NB4 (cell line): Measurements from ENCODE around the gene DHRS12.

Source experiments
- MYC ChIP-seq: IDR thresholded peaks from 2 replicates; pipeline ENCODE4 v1.6.1; 2011; ENCODE audit warnings: low read depth, low read length
- TF ChIP-seq, protein P1 (sequence below): IDR thresholded peaks from one replicate; pipeline ENCODE4 v1.5.1; 2012; ENCODE audit warnings: low read depth, low read length

DNA sequence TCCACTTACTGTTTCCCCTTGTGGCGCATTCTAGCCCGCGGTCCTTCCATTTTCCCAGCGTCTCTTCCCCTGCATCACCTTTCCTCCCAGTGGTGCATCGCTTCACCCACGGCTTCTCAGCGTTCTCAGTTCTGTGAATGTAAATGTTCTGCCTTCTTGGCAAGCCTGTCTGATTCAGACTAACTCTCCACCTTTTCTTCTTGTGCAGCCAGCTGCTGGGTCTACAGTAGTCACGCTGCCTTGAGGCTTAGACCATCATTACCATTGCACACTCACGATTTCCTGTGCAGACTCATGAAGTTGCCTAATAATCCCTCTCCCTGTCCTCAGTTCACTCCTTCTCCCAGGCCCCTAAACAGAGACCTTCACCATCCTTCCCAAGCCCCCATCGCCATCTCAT is 75.0 kb downstream of the DHRS12 start:
- TF ChIP-seq MYC = peak; percentile 91
- TF ChIP-seq, protein P1, sequence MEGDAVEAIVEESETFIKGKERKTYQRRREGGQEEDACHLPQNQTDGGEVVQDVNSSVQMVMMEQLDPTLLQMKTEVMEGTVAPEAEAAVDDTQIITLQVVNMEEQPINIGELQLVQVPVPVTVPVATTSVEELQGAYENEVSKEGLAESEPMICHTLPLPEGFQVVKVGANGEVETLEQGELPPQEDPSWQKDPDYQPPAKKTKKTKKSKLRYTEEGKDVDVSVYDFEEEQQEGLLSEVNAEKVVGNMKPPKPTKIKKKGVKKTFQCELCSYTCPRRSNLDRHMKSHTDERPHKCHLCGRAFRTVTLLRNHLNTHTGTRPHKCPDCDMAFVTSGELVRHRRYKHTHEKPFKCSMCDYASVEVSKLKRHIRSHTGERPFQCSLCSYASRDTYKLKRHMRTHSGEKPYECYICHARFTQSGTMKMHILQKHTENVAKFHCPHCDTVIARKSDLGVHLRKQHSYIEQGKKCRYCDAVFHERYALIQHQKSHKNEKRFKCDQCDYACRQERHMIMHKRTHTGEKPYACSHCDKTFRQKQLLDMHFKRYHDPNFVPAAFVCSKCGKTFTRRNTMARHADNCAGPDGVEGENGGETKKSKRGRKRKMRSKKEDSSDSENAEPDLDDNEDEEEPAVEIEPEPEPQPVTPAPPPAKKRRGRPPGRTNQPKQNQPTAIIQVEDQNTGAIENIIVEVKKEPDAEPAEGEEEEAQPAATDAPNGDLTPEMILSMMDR = no peak
